Suprapubic skin (tissue), 4 donors: ENCODE measurements around the gene PROC. TPM values are rescaled to one million over a fixed set of nuclear protein-coding genes. Genes with fewer than 3 reads are reported as not detected.

ENCODE experiments used
- DNase-seq, 2 donors: peaks; one replicate each; pipeline ENCODE4 v3.0.0-alpha.2; 2019; ENCODE audit warnings: low spot score in 2 of 2
- H3K27ac ChIP-seq: fragments of 200-600 bp; sonication (generic); one replicate; pipeline ENCODE4 v1.5.1; 2019
- H3K27me3 ChIP-seq: fragments of 200-600 bp; sonication (generic); one replicate; pipeline ENCODE4 v1.5.1; 2019
- H3K36me3 ChIP-seq: fragments of 200-600 bp; sonication (generic); one replicate; pipeline ENCODE4 v1.5.1; 2019
- H3K4me1 ChIP-seq: fragments of 200-600 bp; sonication (generic); one replicate; pipeline ENCODE4 v1.5.1; 2019
- H3K4me3 ChIP-seq: fragments of 200-600 bp; sonication (generic); one replicate; pipeline ENCODE4 v1.5.1; 2019; ENCODE audit warnings: mild to moderate bottlenecking
- H3K9me3 ChIP-seq: fragments of 200-600 bp; sonication (generic); one replicate; pipeline ENCODE4 v1.5.1; 2019
- CTCF ChIP-seq, 2 donors: fragments of 200-600 bp in 1 of 2; fragments of 450-650 bp in 1 of 2; sonication (generic) in 1 of 2; IDR thresholded peaks; one replicate each; pipeline ENCODE4 v1.5.1; 2016 to 2019; ENCODE audit warnings: antibody characterized with exemption in 2 of 2, mild to moderate bottlenecking in 1 of 2, moderate library complexity in 1 of 2
- EP300 ChIP-seq: sonication (generic); formaldehyde crosslinking; IDR thresholded peaks from one replicate; pipeline ENCODE4 v1.6.1; 2017; ENCODE audit warnings: antibody characterized with exemption
- POLR2A ChIP-seq, 2 donors: fragments of 450-650 bp; IDR thresholded peaks; one replicate each; pipeline ENCODE4 v1.6.1; 2017; ENCODE audit warnings: antibody characterized with exemption in 2 of 2, mild to moderate bottlenecking in 2 of 2, moderate library complexity in 2 of 2
- POLR2AphosphoS5 ChIP-seq, 3 donors: sonication (generic); formaldehyde crosslinking; IDR thresholded peaks; one replicate each; pipeline ENCODE4 v1.6.1; 2017; ENCODE audit warnings: antibody characterized with exemption in 3 of 3
- WGBS: methylation state at CpG from one replicate; pipeline ENCODE4 v1.1.5; 2018; 5-methylcytosine and 5-hydroxymethylcytosine counted together
- total RNA-seq, 4 donors: library from RNA; depleted of rRNA; stranded (reverse); fragments of >200 nt; gene quantifications; one replicate each; pipeline ENCODE4 v1.1.0, GENCODE V29; 2016

PROC gene
- total RNA-seq, 4 donors from 2014 or later, result 0.36 to 7.1 TPM; not detected in 2

GRCh38 chr2:127454595-127455565 lies 36.7 kb downstream of the PROC start:
- DNase-seq, result no peak
- H3K4me3 ChIP-seq, result no peak overlapping the region
- H3K36me3 ChIP-seq, result no peaks in the 10 kb centered on the region
- TF ChIP-seq EP300, result no peak
- TF ChIP-seq POLR2AphosphoS5 (IDR thresholded peaks at IDR 0.05), result no peak
- TF ChIP-seq CTCF (IDR thresholded peaks at IDR 0.05), result no peak
- TF ChIP-seq POLR2A (IDR thresholded peaks at IDR 0.05), result no peak
- H3K27me3 ChIP-seq, result no peaks in the 10 kb centered on the region
- H3K27ac ChIP-seq, result no peak overlapping the region
- H3K4me1 ChIP-seq, result no peaks in the 10 kb centered on the region
- WGBS, result 90% methylated on average over 19 of the region's 19 CpGs
- no peaks in the 10 kb centered on the region for H3K9me3 ChIP-seq

DNA sequence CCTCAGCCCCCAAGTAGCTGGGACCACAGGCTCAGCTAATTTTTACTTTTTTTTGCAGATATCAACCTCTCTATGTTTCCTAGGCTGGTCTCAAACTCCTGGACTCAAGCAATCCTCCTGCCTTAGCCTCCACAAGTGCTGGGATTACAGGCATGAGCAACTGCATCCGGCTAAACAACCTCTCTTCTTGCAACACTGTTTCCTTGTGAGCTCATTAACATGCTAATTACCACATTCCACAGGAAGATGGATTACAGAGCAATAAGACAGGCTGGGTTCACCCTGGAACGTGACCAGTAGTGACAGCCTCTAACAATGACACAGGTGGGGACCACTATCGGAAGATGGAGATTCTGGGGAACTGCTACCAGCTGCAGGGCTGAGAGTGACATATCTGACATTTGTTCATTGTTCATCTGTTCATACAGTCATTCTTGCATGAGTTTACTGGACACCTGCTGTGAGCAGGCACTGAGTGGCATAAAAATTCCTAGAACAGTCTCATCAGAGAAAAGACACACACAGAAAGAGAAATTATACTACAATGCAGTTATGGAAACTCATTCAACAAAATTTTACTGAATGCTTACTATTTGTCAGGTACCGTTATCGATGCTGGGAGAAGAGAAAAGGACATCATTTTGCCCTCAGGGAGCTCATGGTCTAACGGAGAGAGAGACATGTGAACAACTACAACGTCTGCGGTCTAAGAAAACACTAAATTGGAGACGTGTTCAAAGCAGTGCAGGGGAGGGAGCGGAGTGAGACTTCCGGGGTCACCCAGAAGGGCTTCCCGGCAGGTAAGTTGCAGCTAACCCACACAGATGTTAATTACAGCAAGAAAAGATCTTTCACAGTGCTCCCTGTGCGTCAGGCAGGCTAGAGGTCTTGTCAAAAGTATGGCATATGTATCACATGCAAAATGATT lies 37.6 kb downstream of the PROC start:
- H3K4me1 ChIP-seq, result no peaks in the 10 kb centered on the region
- TF ChIP-seq POLR2AphosphoS5 (IDR thresholded peaks at IDR 0.05) (no peak), POLR2A (IDR thresholded peaks at IDR 0.05) (no peak), EP300 (no peak), CTCF (IDR thresholded peaks at IDR 0.05) (no peak)
- no peak overlapping the region for H3K4me3 ChIP-seq
- no peak for DNase-seq
- H3K27me3 ChIP-seq, result no peaks in the 10 kb centered on the region
- H3K27ac ChIP-seq, result no peak overlapping the region
- WGBS, result 81% methylated on average over 13 of the region's 13 CpGs
- H3K36me3 ChIP-seq, result no peaks in the 10 kb centered on the region
- no peaks in the 10 kb centered on the region for H3K9me3 ChIP-seq

GRCh38 chr2:127456960-127457359 lies 38.7 kb downstream of the PROC start:
- H3K27me3 ChIP-seq, result no peaks in the 10 kb centered on the region
- H3K9me3 ChIP-seq, result no peaks in the 10 kb centered on the region
- TF ChIP-seq POLR2AphosphoS5 (IDR thresholded peaks at IDR 0.05) (no peak), EP300 (no peak), POLR2A (IDR thresholded peaks at IDR 0.05) (no peak), CTCF (IDR thresholded peaks at IDR 0.05) (no peak)
- H3K27ac ChIP-seq, result no peak overlapping the region
- H3K4me3 ChIP-seq, result no peak overlapping the region
- H3K4me1 ChIP-seq, result no peaks in the 10 kb centered on the region
- WGBS, result 98% methylated on average over 12 of the region's 12 CpGs
- DNase-seq, result no peak
- H3K36me3 ChIP-seq, result no peaks in the 10 kb centered on the region

- no peak for TF ChIP-seq POLR2A (IDR thresholded peaks at IDR 0.05)
- no peak for TF ChIP-seq CTCF (IDR thresholded peaks at IDR 0.05)
- TF ChIP-seq EP300, result no peak
- H3K4me1 ChIP-seq, result peaks cover 8% of the 10 kb centered on the region
- H3K4me3 ChIP-seq, result no peak overlapping the region
- no peaks in the 10 kb centered on the region for H3K27me3 ChIP-seq
- WGBS, result 33% methylated on average over 3 of the region's 3 CpGs
- no peaks in the 10 kb centered on the region for H3K9me3 ChIP-seq
- no peak overlapping the region for H3K27ac ChIP-seq
- no peak for DNase-seq
- no peaks in the 10 kb centered on the region for H3K36me3 ChIP-seq
Measured at GRCh38 chr2:127462461-127462860, 44.2 kb downstream of the PROC start.
